WERI-Rb-1 (cell line): ENCODE results near the gene PRMT7.

Experiments used
- DNase-seq: peaks from one replicate; pipeline ENCODE4 v3.0.0-alpha.2; 2020
- H3K27ac ChIP-seq: fragments of 250-450 bp; sonication (Bioruptor Pico); 2 replicates; pipeline ENCODE4 v1.5.1; 2020; ENCODE audit warnings: mild to moderate bottlenecking, moderate library complexity
- H3K27me3 ChIP-seq: fragments of 250-450 bp; sonication (Bioruptor Pico); 2 replicates; pipeline ENCODE4 v1.5.1; 2021; ENCODE audit warnings: mild to moderate bottlenecking, low read depth, moderate library complexity; ENCODE audit not compliant: insufficient read depth, severe bottlenecking
- H3K36me3 ChIP-seq: fragments of 250-450 bp; sonication (Bioruptor Pico); 2 replicates; pipeline ENCODE4 v1.5.1; 2020; ENCODE audit warnings: mild to moderate bottlenecking, moderate library complexity
- H3K4me3 ChIP-seq: 2 replicates; pipeline ENCODE4 v1.5.1; 2011; ENCODE audit warnings: low read depth, mild to moderate bottlenecking, control low read depth, low read length
- H3K9me3 ChIP-seq: fragments of 250-450 bp; sonication (Bioruptor Pico); 2 replicates; pipeline ENCODE4 v1.5.1; 2021; ENCODE audit warnings: mild to moderate bottlenecking, moderate library complexity; ENCODE audit not compliant: severe bottlenecking
- TF ChIP-seq, protein P1 (sequence below): IDR thresholded peaks from 2 replicates; pipeline ENCODE4 v1.5.1; 2011; ENCODE audit warnings: low read depth, mild to moderate bottlenecking, control low read depth, inconsistent platforms, low read length

Gene PRMT7

GRCh38 chr16:68353366-68353765 is 42.5 kb downstream of the PRMT7 start:
- TF ChIP-seq, protein P1, sequence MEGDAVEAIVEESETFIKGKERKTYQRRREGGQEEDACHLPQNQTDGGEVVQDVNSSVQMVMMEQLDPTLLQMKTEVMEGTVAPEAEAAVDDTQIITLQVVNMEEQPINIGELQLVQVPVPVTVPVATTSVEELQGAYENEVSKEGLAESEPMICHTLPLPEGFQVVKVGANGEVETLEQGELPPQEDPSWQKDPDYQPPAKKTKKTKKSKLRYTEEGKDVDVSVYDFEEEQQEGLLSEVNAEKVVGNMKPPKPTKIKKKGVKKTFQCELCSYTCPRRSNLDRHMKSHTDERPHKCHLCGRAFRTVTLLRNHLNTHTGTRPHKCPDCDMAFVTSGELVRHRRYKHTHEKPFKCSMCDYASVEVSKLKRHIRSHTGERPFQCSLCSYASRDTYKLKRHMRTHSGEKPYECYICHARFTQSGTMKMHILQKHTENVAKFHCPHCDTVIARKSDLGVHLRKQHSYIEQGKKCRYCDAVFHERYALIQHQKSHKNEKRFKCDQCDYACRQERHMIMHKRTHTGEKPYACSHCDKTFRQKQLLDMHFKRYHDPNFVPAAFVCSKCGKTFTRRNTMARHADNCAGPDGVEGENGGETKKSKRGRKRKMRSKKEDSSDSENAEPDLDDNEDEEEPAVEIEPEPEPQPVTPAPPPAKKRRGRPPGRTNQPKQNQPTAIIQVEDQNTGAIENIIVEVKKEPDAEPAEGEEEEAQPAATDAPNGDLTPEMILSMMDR: no peak
- Histone ChIP-seq H3K27me3 (no peaks in the 10 kb centered on the region), H3K4me3 (no peak overlapping the region), H3K9me3 (no peaks in the 10 kb centered on the region), H3K36me3 (peaks cover 55% of the 10 kb centered on the region), H3K27ac (no peak overlapping the region)
- DNase-seq: no peak

- Histone ChIP-seq H3K36me3 (peaks cover 47% of the 10 kb centered on the region), H3K27me3 (no peaks in the 10 kb centered on the region), H3K27ac (no peak overlapping the region), H3K4me3 (no peak overlapping the region), H3K9me3 (no peaks in the 10 kb centered on the region)
- TF ChIP-seq, protein P1: no peak
- DNase-seq: no peak
These were observed 44.0 kb downstream of the PRMT7 start for GRCh38 chr16:68354816-68355215.

- H3K4me3 ChIP-seq: no peak overlapping the region
- H3K27me3 ChIP-seq: no peaks in the 10 kb centered on the region
- H3K9me3 ChIP-seq: no peaks in the 10 kb centered on the region
- peaks cover 46% of the 10 kb centered on the region for H3K36me3 ChIP-seq
- TF ChIP-seq, protein P1: peak; percentile 42
- no peak overlapping the region for H3K27ac ChIP-seq
- DNase-seq: no peak
These were observed 44.8 kb downstream of the PRMT7 start for GRCh38 chr16:68355447-68356248.

- H3K9me3 ChIP-seq: no peaks in the 10 kb centered on the region
- TF ChIP-seq, protein P1: no peak
- no peak overlapping the region for H3K27ac ChIP-seq
- peaks cover 46% of the 10 kb centered on the region for H3K36me3 ChIP-seq
- no peak for DNase-seq
- H3K27me3 ChIP-seq: no peaks in the 10 kb centered on the region
- H3K4me3 ChIP-seq: no peak overlapping the region
These were observed 45.6 kb downstream of the PRMT7 start for GRCh38 chr16:68356249-68356918.

GRCh38 chr16:68356919-68357286 is 46.1 kb downstream of the PRMT7 start:
- TF ChIP-seq, protein P1: no peak
- Histone ChIP-seq H3K36me3 (peaks cover 44% of the 10 kb centered on the region), H3K9me3 (no peaks in the 10 kb centered on the region), H3K4me3 (no peak overlapping the region), H3K27ac (no peak overlapping the region), H3K27me3 (no peaks in the 10 kb centered on the region)
- DNase-seq: no peak

DNA sequence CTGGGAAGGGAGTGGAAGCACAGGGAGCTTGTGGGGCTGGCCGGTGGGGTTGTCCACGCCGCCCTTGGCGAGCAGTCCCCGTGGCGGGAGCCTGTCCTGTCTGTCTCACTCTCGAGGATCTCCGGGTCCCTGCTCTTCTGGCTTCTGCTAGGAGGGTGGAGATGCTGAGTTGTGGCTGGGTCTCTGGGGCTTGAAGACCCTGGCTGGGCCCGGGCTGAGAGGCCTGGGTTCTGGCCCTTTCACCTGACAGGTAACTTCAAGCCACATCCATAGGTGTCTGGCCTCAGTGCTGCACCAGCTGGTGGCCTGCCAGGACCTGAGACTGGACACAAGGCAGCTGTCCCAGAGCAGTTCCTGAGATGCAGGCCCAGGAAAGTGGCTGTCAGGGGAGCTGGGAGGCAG is 46.7 kb downstream of the PRMT7 start:
- Histone ChIP-seq H3K27me3 (no peaks in the 10 kb centered on the region), H3K4me3 (no peak overlapping the region), H3K27ac (no peak overlapping the region), H3K36me3 (peaks cover 37% of the 10 kb centered on the region), H3K9me3 (no peaks in the 10 kb centered on the region)
- TF ChIP-seq, protein P1: no peak
- no peak for DNase-seq
